Activated naive CD4-positive, alpha-beta T cell treated with anti-CD3 and anti-CD28 coated beads, Interleukin-2, amount 50 U/mL, for 24 hours (primary cell): ENCODE results near the gene NAGLU.

Experiments
- H3K27ac Mint-ChIP-seq: one replicate; pipeline ENCODE4 v1.8.0; 2021; ENCODE audit warnings: mild to moderate bottlenecking, mixed read lengths
- H3K27me3 Mint-ChIP-seq: one replicate; pipeline ENCODE4 v1.8.0; 2021; ENCODE audit warnings: mixed read lengths
- H3K36me3 Mint-ChIP-seq: one replicate; pipeline ENCODE4 v1.8.0; 2021; ENCODE audit warnings: mixed read lengths
- H3K4me1 Mint-ChIP-seq: one replicate; pipeline ENCODE4 v1.8.0; 2021; ENCODE audit warnings: mixed read lengths
- H3K4me3 Mint-ChIP-seq: one replicate; pipeline ENCODE4 v1.8.0; 2021; ENCODE audit warnings: mild to moderate bottlenecking, mixed read lengths
- H3K9me3 Mint-ChIP-seq: one replicate; pipeline ENCODE4 v1.8.0; 2021; ENCODE audit warnings: mixed read lengths

The NAGLU gene

GRCh38 chr17:42536048-42536371 is at the start of gene NAGLU:
Gene NAGLU, plus strand, starts transcription at chr17:42536241. Its CDS starts 32 bp downstream, at chr17:42536273.
- peaks cover 45% of the 10 kb centered on the region for H3K4me1 Mint-ChIP-seq
- peak within 1 kb of the TSS; percentile 88 for H3K4me3 Mint-ChIP-seq
- H3K27ac Mint-ChIP-seq, result peak within 1 kb of the TSS; percentile 81
- peaks cover 3% of the 10 kb centered on the region for H3K36me3 Mint-ChIP-seq
- H3K27me3 Mint-ChIP-seq, result no peaks in the 10 kb centered on the region
- H3K9me3 Mint-ChIP-seq, result no peaks in the 10 kb centered on the region

DNA sequence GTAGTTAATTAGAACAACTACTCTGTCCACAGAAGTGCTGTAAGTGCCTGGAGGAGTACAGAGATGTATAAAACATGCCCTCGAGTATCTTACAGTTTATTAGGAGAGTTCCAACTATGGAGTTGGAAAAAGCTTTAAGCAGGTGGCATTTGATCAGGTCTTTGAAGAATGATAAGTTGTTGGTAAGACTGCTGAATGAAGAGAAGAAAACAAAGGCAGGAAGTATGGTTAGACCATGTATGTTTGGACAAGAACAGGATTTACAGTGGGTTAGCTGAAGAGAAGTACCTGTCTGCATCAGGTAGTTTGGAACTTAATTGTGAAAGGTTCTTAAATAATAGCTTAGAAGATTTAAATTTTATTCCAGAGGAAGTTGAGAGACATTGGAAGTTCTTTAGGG is 48.0 kb upstream of the NAGLU start:
- Mint-ChIP-seq H3K4me3 (peak overlapping the region; percentile 3), H3K9me3 (no peaks in the 10 kb centered on the region), H3K27me3 (no peaks in the 10 kb centered on the region), H3K27ac (peak overlapping the region; percentile 75), H3K4me1 (peaks cover 41% of the 10 kb centered on the region), H3K36me3 (peaks cover 17% of the 10 kb centered on the region)

DNA sequence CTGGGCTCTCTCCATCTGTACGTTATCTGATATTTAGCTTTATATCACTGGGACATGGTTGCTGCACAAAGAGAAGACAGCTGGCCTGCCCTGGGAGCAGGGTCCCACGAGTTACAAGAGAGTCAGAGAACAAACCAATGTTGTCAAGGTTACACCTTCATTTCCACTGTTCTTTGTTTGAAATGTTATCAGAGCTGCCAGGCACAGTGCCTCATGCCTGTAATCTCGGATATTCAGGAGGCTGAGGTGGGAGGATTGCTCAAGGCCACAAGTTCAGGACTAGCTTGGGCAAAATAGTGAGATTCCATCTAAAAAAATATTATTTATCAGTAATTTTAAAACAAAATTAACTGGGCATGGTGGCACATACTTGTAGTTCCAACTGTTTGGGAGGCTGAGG is 42.7 kb upstream of the NAGLU start:
- no peak overlapping the region for H3K27ac Mint-ChIP-seq
- peaks cover 21% of the 10 kb centered on the region for H3K36me3 Mint-ChIP-seq
- H3K27me3 Mint-ChIP-seq, result no peaks in the 10 kb centered on the region

DNA sequence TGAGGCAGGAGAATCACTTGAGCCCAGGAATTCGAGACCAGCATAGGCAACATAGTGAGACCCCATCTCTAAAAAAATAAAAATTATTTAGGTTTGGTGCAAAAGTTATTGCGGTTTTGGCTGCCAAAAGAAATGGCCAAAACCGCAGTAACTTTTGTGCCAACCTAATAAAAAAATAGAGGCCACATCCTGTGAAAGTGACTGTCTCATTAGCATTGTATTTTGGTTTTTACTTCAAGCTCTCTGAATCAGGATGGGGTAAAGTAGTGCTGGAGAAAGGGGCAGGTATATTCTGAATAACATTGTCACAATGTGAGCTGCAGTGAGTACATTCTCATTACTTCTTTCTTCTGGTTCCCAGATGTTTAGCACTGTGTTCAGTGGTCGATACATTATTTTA is 41.4 kb upstream of the NAGLU start:
- Mint-ChIP-seq H3K27me3 (no peaks in the 10 kb centered on the region), H3K27ac (no peak overlapping the region), H3K4me3 (no peak overlapping the region), H3K36me3 (peaks cover 18% of the 10 kb centered on the region), H3K4me1 (peaks cover 6% of the 10 kb centered on the region), H3K9me3 (no peaks in the 10 kb centered on the region)

More for the DNA sequence above, 42.7 kb upstream of the NAGLU start:
- H3K4me3 Mint-ChIP-seq, result no peak overlapping the region
- H3K9me3 Mint-ChIP-seq, result no peaks in the 10 kb centered on the region
- H3K4me1 Mint-ChIP-seq, result peaks cover 13% of the 10 kb centered on the region

DNA sequence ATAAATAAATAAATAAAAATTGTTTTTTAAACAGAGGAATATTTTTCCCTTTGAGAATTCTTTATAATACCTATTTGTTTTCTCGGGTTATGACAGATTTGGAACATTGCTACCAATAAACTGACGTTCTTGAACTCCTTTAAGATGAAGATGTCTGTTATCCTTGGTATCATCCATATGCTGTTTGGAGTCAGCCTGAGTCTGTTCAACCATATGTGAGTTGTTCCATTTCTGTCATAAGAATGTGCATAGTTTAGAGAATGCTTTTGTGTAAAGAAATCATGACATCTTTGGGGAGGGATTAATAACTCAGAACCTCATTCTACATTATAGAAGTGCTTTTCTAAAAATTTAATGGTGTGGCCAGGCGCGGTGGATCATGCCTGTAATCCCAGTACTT is 37.2 kb upstream of the NAGLU start:
- H3K27ac Mint-ChIP-seq, result no peak overlapping the region
- no peaks in the 10 kb centered on the region for H3K9me3 Mint-ChIP-seq
- H3K27me3 Mint-ChIP-seq, result no peaks in the 10 kb centered on the region

DNA sequence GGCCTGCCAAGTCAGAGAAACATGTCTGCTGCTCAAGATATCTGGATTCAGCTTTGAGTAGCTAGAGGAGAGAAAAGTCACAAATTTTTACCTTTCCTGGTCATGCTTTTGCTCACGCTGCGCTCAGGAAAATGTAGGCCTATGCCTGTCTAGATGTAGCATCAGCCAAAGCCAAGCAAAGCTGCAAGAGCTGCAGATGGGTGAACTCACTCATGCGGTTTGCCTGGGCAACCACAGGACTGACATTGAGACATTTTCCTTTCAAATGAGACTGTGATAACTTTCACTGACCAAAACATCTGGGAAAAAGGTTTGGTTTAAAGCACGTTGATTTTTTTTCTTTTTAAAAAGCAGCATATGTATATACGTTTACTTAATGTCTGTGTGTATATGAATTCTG is 34.0 kb upstream of the NAGLU start:
- Mint-ChIP-seq H3K4me1 (no peaks in the 10 kb centered on the region), H3K27me3 (no peaks in the 10 kb centered on the region), H3K27ac (no peak overlapping the region), H3K36me3 (peaks cover 11% of the 10 kb centered on the region), H3K9me3 (no peaks in the 10 kb centered on the region), H3K4me3 (no peak overlapping the region)

More for the DNA sequence above, 37.2 kb upstream of the NAGLU start:
- Mint-ChIP-seq H3K4me3 (no peak overlapping the region), H3K4me1 (peaks cover 3% of the 10 kb centered on the region), H3K36me3 (peaks cover 20% of the 10 kb centered on the region)

DNA sequence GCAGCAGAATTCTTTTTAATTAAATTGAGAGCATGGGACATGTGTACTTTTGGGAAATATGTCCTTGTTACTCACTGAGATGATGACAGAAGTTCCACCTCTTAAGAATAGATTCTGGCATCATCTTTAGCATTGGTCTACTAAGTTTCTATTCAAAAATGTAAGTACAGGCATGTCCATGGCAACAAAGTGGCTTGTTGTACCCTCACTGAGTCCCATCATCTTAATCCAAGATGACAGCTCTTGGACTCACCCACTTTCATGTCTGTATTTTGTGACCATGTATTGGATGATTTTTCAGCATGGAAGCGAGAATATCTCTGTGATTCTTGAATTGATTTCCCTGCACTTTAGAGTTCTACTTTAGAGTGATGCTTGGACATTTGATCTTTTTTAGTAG is 33.1 kb upstream of the NAGLU start:
- Mint-ChIP-seq H3K9me3 (no peaks in the 10 kb centered on the region), H3K36me3 (peaks cover 13% of the 10 kb centered on the region), H3K27me3 (no peaks in the 10 kb centered on the region), H3K4me3 (no peak overlapping the region), H3K27ac (no peak overlapping the region), H3K4me1 (no peaks in the 10 kb centered on the region)

- Mint-ChIP-seq H3K9me3 (no peaks in the 10 kb centered on the region), H3K36me3 (peaks cover 4% of the 10 kb centered on the region), H3K4me1 (no peaks in the 10 kb centered on the region), H3K27me3 (no peaks in the 10 kb centered on the region), H3K27ac (no peak overlapping the region), H3K4me3 (no peak overlapping the region)
These were observed 28.4 kb upstream of the NAGLU start for GRCh38 chr17:42507671-42508070.

DNA sequence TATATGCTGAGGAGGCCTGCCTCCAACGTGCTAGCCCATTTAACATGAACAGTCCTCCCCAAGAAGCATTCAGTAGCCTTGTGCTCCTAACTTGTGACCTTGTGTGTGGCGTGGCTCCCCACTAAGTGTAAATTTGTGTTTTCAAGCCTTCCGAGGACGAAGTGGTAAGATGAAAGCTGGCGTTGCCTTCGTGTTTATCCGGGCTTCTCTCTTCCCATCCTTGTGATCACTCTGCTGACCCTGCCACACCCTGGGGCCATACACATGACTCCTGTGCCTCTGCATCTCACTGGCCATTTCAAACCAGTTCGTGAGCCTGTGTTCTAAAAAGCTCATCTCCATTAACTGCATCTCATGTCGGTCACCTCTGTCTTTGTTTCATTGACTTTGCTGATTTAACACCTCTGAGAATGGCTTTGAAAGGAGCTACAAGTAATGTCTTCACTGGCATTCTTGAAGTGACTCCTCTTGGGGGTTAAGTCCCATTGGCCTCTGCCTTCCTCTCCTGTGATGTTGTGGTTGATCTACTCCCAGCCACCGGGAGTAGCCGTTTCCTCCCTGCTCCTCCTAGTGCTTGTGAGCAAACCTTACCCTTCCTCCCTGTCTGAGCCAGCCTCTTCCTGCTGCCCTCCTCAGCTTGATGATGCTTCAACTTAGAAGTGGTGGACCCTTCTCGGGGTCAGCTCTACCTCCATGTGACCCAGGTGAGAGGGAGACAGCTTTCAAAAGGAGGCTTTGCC is 27.4 kb upstream of the NAGLU start:
- H3K9me3 Mint-ChIP-seq, result no peaks in the 10 kb centered on the region
- H3K4me3 Mint-ChIP-seq, result no peak overlapping the region
- peaks cover 2% of the 10 kb centered on the region for H3K36me3 Mint-ChIP-seq
- no peaks in the 10 kb centered on the region for H3K4me1 Mint-ChIP-seq
- H3K27ac Mint-ChIP-seq, result no peak overlapping the region
- H3K27me3 Mint-ChIP-seq, result no peaks in the 10 kb centered on the region

GRCh38 chr17:42509409-42509808 is 26.6 kb upstream of the NAGLU start:
- Mint-ChIP-seq H3K27ac (no peak overlapping the region), H3K4me3 (no peak overlapping the region), H3K36me3 (peaks cover 2% of the 10 kb centered on the region), H3K9me3 (no peaks in the 10 kb centered on the region), H3K27me3 (no peaks in the 10 kb centered on the region), H3K4me1 (no peaks in the 10 kb centered on the region)

DNA sequence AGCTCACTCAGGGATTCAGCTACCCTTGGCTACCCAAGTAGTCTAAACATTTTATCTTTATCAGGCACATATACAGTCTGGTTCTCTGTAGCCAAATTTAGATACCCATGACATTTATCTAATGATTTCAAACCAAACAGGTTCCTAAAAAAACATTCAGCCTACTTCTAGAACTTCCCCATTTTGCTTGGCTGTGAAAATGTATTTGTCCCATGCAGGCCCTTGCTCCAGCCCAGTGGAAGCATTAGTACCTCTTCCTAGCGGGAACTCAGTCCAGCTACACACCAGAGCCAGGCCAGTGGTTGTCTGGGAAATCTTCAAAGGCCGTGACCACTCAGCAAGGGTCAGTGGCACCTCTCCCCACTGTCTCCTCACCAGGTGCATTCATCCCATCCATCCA is 26.2 kb upstream of the NAGLU start:
- Mint-ChIP-seq H3K27ac (no peak overlapping the region), H3K36me3 (peaks cover 4% of the 10 kb centered on the region), H3K4me1 (no peaks in the 10 kb centered on the region), H3K9me3 (no peaks in the 10 kb centered on the region), H3K4me3 (no peak overlapping the region), H3K27me3 (no peaks in the 10 kb centered on the region)

DNA sequence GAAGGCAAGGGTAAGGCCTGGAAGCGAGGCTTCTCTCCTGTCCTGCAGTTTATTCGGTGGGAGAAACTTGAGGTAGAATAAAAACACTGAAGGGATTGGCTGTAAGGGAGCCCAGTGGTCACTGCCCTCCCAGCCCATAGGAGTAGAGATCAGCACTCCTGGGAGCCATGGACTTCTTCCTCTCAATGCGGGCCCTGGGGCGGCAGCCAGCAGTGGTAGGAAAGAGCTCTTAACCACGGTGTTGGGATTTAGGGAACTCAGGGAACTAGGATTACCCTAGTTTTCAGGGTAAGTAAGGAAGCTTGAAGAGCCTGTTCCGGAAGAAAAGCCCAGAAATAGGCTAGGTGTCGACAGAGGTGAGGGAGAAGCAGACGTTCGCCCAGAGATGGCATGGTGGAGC is 23.8 kb upstream of the NAGLU start:
- no peak overlapping the region for H3K27ac Mint-ChIP-seq
- no peaks in the 10 kb centered on the region for H3K27me3 Mint-ChIP-seq
- peaks cover 4% of the 10 kb centered on the region for H3K36me3 Mint-ChIP-seq
- H3K9me3 Mint-ChIP-seq, result no peaks in the 10 kb centered on the region
- H3K4me3 Mint-ChIP-seq, result no peak overlapping the region
- H3K4me1 Mint-ChIP-seq, result peaks cover under 1% of the 10 kb centered on the region

GRCh38 chr17:42512733-42513251 is 23.2 kb upstream of the NAGLU start:
- H3K27ac Mint-ChIP-seq, result no peak overlapping the region
- H3K4me1 Mint-ChIP-seq, result peaks cover 4% of the 10 kb centered on the region
- no peaks in the 10 kb centered on the region for H3K9me3 Mint-ChIP-seq
- H3K4me3 Mint-ChIP-seq, result no peak overlapping the region
- H3K36me3 Mint-ChIP-seq, result peaks cover 3% of the 10 kb centered on the region
- no peaks in the 10 kb centered on the region for H3K27me3 Mint-ChIP-seq

DNA sequence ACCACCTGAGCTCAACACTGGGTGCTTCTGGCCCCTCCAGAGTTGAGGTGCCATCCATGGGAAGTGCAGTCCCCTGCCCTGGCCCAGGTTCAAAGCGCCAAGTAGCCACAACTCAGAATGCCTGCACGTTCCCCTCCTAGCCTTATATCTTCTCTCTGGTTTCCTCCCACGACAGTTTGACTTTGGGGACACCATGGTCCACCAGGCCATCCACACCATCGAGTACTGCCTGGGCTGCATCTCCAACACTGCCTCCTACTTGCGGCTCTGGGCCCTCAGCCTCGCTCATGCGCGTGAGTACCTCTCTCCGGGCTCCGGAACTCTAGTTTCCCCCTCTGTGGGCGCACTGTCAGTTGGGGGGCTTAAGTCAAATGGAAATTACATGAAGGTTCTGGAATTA is 22.4 kb upstream of the NAGLU start:
- H3K27ac Mint-ChIP-seq, result no peak overlapping the region
- H3K9me3 Mint-ChIP-seq, result no peaks in the 10 kb centered on the region
- no peaks in the 10 kb centered on the region for H3K27me3 Mint-ChIP-seq
- peaks cover 1% of the 10 kb centered on the region for H3K36me3 Mint-ChIP-seq
- H3K4me1 Mint-ChIP-seq, result peaks cover 4% of the 10 kb centered on the region
- no peak overlapping the region for H3K4me3 Mint-ChIP-seq

DNA sequence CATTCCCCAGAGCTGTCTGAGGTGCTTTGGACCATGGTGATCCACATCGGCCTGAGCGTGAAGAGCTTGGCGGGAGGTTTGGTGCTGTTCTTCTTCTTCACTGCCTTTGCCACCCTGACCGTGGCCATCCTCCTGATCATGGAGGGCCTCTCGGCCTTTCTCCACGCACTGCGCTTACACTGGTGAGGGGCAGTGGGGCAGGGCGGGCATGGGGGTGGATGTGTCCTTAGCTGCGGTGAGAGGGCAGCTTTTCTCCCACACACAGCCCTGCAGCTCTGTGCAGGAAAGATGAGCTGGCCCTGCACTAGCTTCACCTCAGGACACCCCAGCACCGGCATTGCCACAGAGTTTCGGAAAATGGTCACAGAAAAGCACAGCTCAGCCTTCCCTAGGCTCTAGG is 21.8 kb upstream of the NAGLU start:
- H3K36me3 Mint-ChIP-seq, result peaks cover 1% of the 10 kb centered on the region
- no peak overlapping the region for H3K27ac Mint-ChIP-seq
- no peaks in the 10 kb centered on the region for H3K27me3 Mint-ChIP-seq
- no peak overlapping the region for H3K4me3 Mint-ChIP-seq
- peaks cover 4% of the 10 kb centered on the region for H3K4me1 Mint-ChIP-seq
- H3K9me3 Mint-ChIP-seq, result no peaks in the 10 kb centered on the region

GRCh38 chr17:42514867-42515266 is 21.2 kb upstream of the NAGLU start:
- peaks cover 4% of the 10 kb centered on the region for H3K4me1 Mint-ChIP-seq
- peaks cover 1% of the 10 kb centered on the region for H3K36me3 Mint-ChIP-seq
- H3K9me3 Mint-ChIP-seq, result no peaks in the 10 kb centered on the region
- H3K27ac Mint-ChIP-seq, result no peak overlapping the region
- no peak overlapping the region for H3K4me3 Mint-ChIP-seq
- no peaks in the 10 kb centered on the region for H3K27me3 Mint-ChIP-seq

GRCh38 chr17:42517516-42517915 is 18.5 kb upstream of the NAGLU start:
- no peaks in the 10 kb centered on the region for H3K9me3 Mint-ChIP-seq
- H3K4me3 Mint-ChIP-seq, result no peak overlapping the region
- no peak overlapping the region for H3K27ac Mint-ChIP-seq
- H3K27me3 Mint-ChIP-seq, result no peaks in the 10 kb centered on the region
- peaks cover 4% of the 10 kb centered on the region for H3K4me1 Mint-ChIP-seq
- peaks cover 7% of the 10 kb centered on the region for H3K36me3 Mint-ChIP-seq
